Endodermal cell (in vitro differentiated cells): ENCODE data around the gene GPHN. TPM values are rescaled to one million over a fixed set of nuclear protein-coding genes. Genes with fewer than 3 reads are reported as not detected.

Source experiments
- DNase-seq: peaks from one replicate; pipeline ENCODE4 v3.0.0-alpha.2; 2017
- H3K27ac ChIP-seq: 2 replicates; pipeline ENCODE4 v1.5.1; 2013; ENCODE audit warnings: mild to moderate bottlenecking, low read depth, low read length, moderate library complexity
- H3K27me3 ChIP-seq: 2 replicates; pipeline ENCODE4 v1.6.1; 2013; ENCODE audit warnings: mild to moderate bottlenecking, low read length, moderate library complexity; ENCODE audit not compliant: insufficient read depth, control insufficient read depth, poor library complexity, severe bottlenecking
- H3K36me3 ChIP-seq: 2 replicates; pipeline ENCODE4 v1.7.0; 2013; ENCODE audit warnings: mild to moderate bottlenecking, low read length, moderate library complexity; ENCODE audit not compliant: control insufficient read depth, insufficient read depth
- H3K4me1 ChIP-seq: one replicate; pipeline ENCODE4 v1.7.0; 2013; ENCODE audit warnings: low read length; ENCODE audit not compliant: control insufficient read depth, insufficient read depth
- H3K4me3 ChIP-seq: 2 replicates; pipeline ENCODE4 v1.5.1; 2013; ENCODE audit warnings: mild to moderate bottlenecking, low read length, moderate library complexity
- H3K9ac ChIP-seq: 2 replicates; pipeline ENCODE4 v1.6.1; 2013; ENCODE audit warnings: mild to moderate bottlenecking, low read length, moderate library complexity; ENCODE audit not compliant: poor library complexity, severe bottlenecking; ENCODE audit errors: extremely low read depth
- H3K9me3 ChIP-seq: 2 replicates; pipeline ENCODE4 v1.6.1; 2013; ENCODE audit warnings: mild to moderate bottlenecking, low read length, moderate library complexity; ENCODE audit not compliant: control insufficient read depth
- H3K27ac Mint-ChIP-seq: 2 replicates; pipeline ENCODE4 v1.8.0; 2020; ENCODE audit warnings: mixed read lengths
- H3K27me3 Mint-ChIP-seq: 2 replicates; pipeline ENCODE4 v1.8.0; 2021; ENCODE audit warnings: mild to moderate bottlenecking, mixed read lengths; ENCODE audit not compliant: insufficient read depth
- H3K36me3 Mint-ChIP-seq: 2 replicates; pipeline ENCODE4 v1.8.0; 2020; ENCODE audit warnings: low read depth, mixed read lengths
- H3K4me1 Mint-ChIP-seq: 2 replicates; pipeline ENCODE4 v1.8.0; 2020; ENCODE audit warnings: mixed read lengths
- H3K4me3 Mint-ChIP-seq: 2 replicates; pipeline ENCODE4 v1.8.0; 2020; ENCODE audit warnings: mild to moderate bottlenecking, moderate library complexity, mixed read lengths
- H3K9me3 Mint-ChIP-seq: 2 replicates; pipeline ENCODE4 v1.8.0; 2020; ENCODE audit warnings: mild to moderate bottlenecking, mixed read lengths
- WGBS, 2 experiments: methylation state at CpG; one replicate each; pipeline versions ENCODE4 v1.1.5 to v1.1.7; 2013; ENCODE audit warnings: missing lambda C conversion rate in 2 of 2, mixed read lengths in 1 of 2; ENCODE audit not compliant: insufficient coverage in 1 of 2, insufficient read length in 1 of 2; 5-methylcytosine and 5-hydroxymethylcytosine counted together
- total RNA-seq, 2 donors: library from RNA; stranded (reverse); fragmentation: NEBNext Ultra II Directional in 1 of 2; extraction: Animal tissue kit (Norgen Biotek cat#: 25700) in 1 of 2; gene quantifications; 2 replicates in 1 of 2; 3 replicates in 1 of 2; pipeline ENCODE4 v1.2.1, GENCODE V29; 2021
- TF ChIP-seq, protein P1 (sequence below): fragments of 200-600 bp; sonication (generic); conservative IDR thresholded peaks from 2 replicates; pipeline ENCODE4 v1.5.0; 2021; ENCODE audit warnings: antibody characterized with exemption, mild to moderate bottlenecking

Gene GPHN
- total RNA-seq, 2 donors from 2014 or later = 12.4 to 15.0 TPM

GRCh38 chr14:66900719-66901118 lies 392.8 kb downstream of the GPHN start:
- Mint-ChIP-seq H3K4me3 (no peak overlapping the region), H3K36me3 (no peaks in the 10 kb centered on the region), H3K4me1 (no peaks in the 10 kb centered on the region), H3K9me3 (peaks cover 5% of the 10 kb centered on the region), H3K27ac (no peak overlapping the region), H3K27me3 (no peaks in the 10 kb centered on the region)
- Histone ChIP-seq H3K4me3 (no peak overlapping the region), H3K9ac (no peak overlapping the region), H3K9me3 (peaks cover 11% of the 10 kb centered on the region), H3K4me1 (no peaks in the 10 kb centered on the region), H3K27ac (no peak overlapping the region), H3K36me3 (no peaks in the 10 kb centered on the region), H3K27me3 (no peaks in the 10 kb centered on the region)
- TF ChIP-seq, protein P1, sequence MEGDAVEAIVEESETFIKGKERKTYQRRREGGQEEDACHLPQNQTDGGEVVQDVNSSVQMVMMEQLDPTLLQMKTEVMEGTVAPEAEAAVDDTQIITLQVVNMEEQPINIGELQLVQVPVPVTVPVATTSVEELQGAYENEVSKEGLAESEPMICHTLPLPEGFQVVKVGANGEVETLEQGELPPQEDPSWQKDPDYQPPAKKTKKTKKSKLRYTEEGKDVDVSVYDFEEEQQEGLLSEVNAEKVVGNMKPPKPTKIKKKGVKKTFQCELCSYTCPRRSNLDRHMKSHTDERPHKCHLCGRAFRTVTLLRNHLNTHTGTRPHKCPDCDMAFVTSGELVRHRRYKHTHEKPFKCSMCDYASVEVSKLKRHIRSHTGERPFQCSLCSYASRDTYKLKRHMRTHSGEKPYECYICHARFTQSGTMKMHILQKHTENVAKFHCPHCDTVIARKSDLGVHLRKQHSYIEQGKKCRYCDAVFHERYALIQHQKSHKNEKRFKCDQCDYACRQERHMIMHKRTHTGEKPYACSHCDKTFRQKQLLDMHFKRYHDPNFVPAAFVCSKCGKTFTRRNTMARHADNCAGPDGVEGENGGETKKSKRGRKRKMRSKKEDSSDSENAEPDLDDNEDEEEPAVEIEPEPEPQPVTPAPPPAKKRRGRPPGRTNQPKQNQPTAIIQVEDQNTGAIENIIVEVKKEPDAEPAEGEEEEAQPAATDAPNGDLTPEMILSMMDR = no peak
- DNase-seq = no peak
- WGBS, 2 experiments = 97% methylated on average over 2 of the region's 2 CpGs; no CpG with 5 or more reads in 1 of the 2 experiments

DNA sequence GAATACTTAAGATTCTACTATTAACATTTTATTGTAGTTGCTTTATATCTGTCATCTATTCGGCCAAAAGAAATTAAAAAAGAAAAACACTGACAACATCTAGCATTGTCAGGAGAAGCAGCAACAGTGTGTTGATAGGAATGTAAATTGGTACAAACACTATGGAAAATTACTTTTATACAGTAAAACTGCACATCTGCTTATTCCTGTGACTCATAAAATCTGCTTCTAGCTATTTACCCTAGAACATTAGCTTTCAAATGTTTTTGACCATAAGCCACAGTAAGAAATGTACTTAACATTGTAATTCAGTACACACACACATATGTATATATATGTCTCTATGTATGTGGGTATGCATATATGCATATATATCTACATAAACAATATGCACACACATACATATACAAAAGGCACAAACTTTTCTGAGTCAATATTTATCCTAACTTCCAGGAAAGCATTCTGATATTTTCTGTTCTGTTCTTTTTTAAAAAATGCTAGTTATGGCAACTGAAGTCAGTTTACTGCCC lies 402.4 kb downstream of the GPHN start:
- TF ChIP-seq, protein P1 = no peak
- Histone ChIP-seq H3K27me3 (no peaks in the 10 kb centered on the region), H3K9ac (no peak overlapping the region), H3K4me1 (no peaks in the 10 kb centered on the region), H3K36me3 (no peaks in the 10 kb centered on the region), H3K9me3 (no peaks in the 10 kb centered on the region), H3K27ac (no peak overlapping the region), H3K4me3 (no peak overlapping the region)
- H3K36me3 Mint-ChIP-seq = no peaks in the 10 kb centered on the region
- no peaks in the 10 kb centered on the region for H3K9me3 Mint-ChIP-seq
- H3K4me3 Mint-ChIP-seq = no peak overlapping the region
- no peaks in the 10 kb centered on the region for H3K4me1 Mint-ChIP-seq
- WGBS, 2 experiments = no CpG with 5 or more reads among the region's 1 CpG
- no peak for DNase-seq
- no peak overlapping the region for H3K27ac Mint-ChIP-seq
- H3K27me3 Mint-ChIP-seq = no peaks in the 10 kb centered on the region

GRCh38 chr14:66916421-66916820 lies 408.5 kb downstream of the GPHN start:
- TF ChIP-seq, protein P1 = no peak

More at GRCh38 chr14:66916421-66916820, 408.5 kb downstream of the GPHN start:
- Histone ChIP-seq H3K4me3 (no peak overlapping the region), H3K36me3 (no peaks in the 10 kb centered on the region), H3K9me3 (no peaks in the 10 kb centered on the region), H3K9ac (no peak overlapping the region), H3K27ac (no peak overlapping the region), H3K27me3 (no peaks in the 10 kb centered on the region), H3K4me1 (peaks cover 8% of the 10 kb centered on the region)
- H3K9me3 Mint-ChIP-seq = peaks cover 9% of the 10 kb centered on the region
- no peak for DNase-seq
- H3K4me1 Mint-ChIP-seq = peaks cover 5% of the 10 kb centered on the region
- H3K27ac Mint-ChIP-seq = no peak overlapping the region
- WGBS, 2 experiments = 95 to 100% methylated on average over 1 of the region's 1 CpG
- no peak overlapping the region for H3K4me3 Mint-ChIP-seq
- no peaks in the 10 kb centered on the region for H3K27me3 Mint-ChIP-seq
- peaks cover 5% of the 10 kb centered on the region for H3K36me3 Mint-ChIP-seq
